SK-MEL-5 (cell line): ENCODE data around the gene TRAF2. TPM values are rescaled to one million over a fixed set of nuclear protein-coding genes. Genes with fewer than 3 reads are reported as not detected.

Experiments
- DNase-seq: peaks from one replicate; pipeline ENCODE4 v3.0.0-alpha.2; 2016; ENCODE audit warnings: low read depth, low spot score
- in situ Hi-C: cut with HindIII; loops from 2 replicates; pipeline ENCODE4 v1.10.0; 2016; ENCODE audit warnings: low sequenced_read_pairs, high pct_unique_total_duplicates, low pct_unique_long_range_greater_than_20kb
- total RNA-seq: library from RNA; depleted of rRNA; stranded (reverse); fragments of >200 nt; shearing (Covaris generic); gene quantifications from 2 replicates; pipeline ENCODE4 v1.2.3, GENCODE V29; 2014

Gene TRAF2
- total RNA-seq, 1 experiment from 2014 or later = 16.4 TPM

DNA sequence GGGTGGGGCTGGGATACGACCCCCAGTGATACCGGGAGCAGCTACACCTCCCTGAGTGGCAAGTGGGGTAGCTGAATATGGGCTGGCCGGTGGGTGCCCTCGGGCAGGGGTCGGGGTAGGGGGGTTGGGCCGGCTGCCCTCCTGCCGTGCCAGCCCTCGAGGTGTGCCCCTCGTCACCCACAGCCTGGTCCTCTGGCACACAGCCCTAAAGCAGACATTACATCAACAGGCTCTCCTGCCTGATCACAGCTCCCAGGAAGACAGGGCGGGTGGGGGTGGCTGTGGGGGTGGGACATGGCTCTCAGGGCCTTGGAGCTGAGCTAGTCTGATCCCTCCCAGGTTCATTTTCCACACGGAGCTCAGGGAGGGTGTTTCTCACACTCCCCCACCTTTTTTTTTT lies 35.0 kb downstream of the TRAF2 start:
- in situ Hi-C loops = no loop called here

GRCh38 chr9:136921718-136922117 lies 35.4 kb downstream of the TRAF2 start:
- no peak for DNase-seq
- in situ Hi-C loops = no loop called here

More for the DNA sequence above, 35.0 kb downstream of the TRAF2 start:
- DNase-seq = no peak

- DNase-seq = no peak
- in situ Hi-C loops = no loop called here
Measured at GRCh38 chr9:136922540-136922939, 36.2 kb downstream of the TRAF2 start.

DNA sequence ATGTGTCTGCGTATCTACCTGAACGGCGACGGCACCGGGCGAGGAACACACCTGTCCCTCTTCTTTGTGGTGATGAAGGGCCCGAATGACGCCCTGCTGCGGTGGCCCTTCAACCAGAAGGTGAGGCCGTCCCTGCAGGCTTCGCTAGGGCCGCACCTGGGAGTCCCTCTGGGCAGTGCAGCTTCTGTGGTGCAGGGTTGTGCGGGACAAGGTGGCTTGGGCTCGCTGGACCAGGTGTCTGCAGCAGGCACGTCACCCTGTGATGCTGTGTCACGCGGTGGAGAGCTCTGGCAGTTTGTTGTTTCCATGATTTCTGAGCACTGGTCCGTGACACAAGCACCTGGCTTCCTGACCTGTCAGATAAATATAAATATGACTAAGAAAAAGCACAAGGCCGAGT lies 37.6 kb downstream of the TRAF2 start:
- DNase-seq = no peak
- in situ Hi-C loops = no loop called here

DNA sequence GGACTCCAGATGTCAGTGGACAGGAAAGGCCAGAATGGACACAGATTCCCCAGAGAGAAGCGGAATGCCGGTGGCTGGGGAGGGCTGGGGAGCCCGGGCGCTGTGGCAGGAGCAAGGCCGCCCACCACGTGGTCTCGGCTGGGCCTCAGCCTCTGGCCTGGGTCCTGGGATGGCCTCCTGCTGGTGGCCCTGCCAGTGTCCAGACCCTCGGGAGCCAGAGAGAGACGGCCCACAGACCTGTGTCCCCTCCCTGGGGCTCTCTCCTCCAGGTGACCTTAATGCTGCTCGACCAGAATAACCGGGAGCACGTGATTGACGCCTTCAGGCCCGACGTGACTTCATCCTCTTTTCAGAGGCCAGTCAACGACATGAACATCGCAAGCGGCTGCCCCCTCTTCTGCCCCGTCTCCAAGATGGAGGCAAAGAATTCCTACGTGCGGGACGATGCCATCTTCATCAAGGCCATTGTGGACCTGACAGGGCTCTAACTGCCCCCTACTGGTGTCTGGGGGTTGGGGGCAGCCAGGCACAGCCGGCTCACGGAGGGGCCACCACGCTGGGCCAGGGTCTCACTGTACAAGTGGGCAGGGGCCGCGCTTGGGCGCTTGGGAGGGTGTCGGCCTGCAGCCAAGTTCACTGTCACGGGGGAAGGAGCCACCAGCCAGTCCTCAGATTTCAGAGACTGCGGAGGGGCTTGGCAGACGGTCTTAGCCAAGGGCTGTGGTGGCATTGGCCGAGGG lies 39.3 kb downstream of the TRAF2 start:
- no peak for DNase-seq
- in situ Hi-C loops = loop anchor here (25.0 kb wide), 2 partner anchors 112 to 113 kb away; partner anchors contain the start of genes ABCA2, FUT7, NPDC1 and RABL6

DNA sequence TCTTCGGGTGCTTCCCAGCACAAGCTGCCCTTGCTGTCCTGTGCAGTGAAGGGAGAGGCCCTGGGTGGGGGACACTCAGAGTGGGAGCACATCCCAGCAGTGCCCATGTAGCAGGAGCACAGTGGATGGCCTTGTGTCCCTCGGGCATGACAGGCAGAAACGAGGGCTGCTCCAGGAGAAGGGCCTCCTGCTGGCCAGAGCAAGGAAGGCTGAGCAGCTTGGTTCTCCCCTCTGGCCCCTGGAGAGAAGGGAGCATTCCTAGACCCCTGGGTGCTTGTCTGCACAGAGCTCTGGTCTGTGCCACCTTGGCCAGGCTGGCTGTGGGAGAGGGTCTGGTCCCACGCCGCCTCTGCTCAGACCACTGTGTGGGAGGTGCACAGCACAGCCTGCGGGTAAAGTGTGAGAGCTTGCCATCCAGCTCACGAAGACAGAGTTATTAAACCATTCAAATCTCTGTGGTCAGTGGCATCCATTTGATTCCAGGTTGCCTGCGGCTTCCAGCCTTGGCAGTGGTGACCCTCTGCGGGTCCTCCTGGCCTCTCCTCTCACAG lies 39.9 kb downstream of the TRAF2 start:
- in situ Hi-C loops = loop anchor here (25.0 kb wide), 2 partner anchors 111 to 114 kb away; partner anchors contain the start of genes ABCA2, FUT7, NPDC1 and RABL6
- peak; percentile 52 for DNase-seq

DNA sequence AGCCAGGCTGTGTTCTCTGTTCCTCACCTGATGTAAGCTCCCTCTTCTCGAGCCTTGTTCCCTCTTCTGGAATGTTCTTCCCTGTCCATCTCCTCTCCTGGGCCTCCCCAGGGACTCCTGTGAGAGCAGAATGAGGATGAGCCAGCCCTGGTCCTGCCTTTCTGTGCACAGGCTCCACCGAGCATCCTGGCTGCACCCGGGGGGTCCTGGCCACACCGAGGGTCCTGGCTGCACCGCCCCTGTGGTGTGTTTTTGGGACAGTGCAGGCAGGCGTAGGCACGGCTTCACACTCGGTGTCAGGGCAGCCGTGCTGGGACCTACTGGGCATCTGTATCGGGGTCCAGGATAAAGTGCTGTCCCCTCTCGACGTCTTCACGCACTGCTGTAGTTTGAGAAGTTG lies 40.4 kb downstream of the TRAF2 start:
- in situ Hi-C loops = loop anchor here (25.0 kb wide), 2 partner anchors 111 to 114 kb away; partner anchors contain the start of genes ABCA2, FUT7, NPDC1 and RABL6
- DNase-seq = no peak

DNA sequence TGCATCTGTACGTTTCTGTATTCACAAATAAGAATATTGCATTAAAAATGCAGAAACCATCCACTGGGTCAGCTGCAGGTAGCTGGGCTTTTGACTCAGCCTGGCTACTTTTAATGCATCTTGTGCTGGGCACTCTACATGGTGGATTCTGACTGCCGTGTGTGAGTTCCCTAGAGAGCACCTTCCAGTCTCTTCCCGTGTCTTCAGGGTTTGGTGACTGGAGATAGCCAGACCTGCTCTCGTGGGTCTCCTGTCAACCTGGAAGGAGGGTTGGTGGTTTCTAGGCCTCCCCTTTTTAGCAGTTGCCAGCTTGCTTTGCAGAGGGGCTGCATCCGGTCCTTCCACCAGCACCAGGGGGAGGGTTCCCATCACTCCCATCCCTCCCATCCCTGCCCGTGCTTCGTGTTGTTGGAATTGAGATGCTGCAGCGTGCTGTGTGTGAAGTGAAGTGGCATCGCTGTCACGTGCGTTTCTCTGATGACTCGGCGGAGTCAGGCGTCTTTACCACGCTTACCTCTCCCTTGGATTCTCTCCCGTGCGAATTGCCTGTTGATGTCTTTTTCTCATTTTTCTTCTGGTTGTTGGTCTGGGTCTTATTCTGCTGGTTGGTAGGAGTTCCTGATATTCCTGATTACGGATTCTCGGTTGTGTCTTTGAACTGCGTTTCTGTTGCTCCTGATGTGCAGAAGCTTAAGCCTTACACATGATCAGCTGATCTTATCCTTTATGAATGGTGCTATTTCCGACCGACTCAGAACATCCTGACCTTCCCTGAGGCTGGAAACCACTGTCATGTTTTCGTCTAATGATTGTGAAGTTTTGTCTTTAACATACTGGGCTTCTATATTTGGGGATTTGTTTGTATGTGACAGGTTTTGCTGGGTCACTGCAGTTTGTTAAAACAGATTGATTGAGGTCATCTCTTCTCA lies 41.3 kb downstream of the TRAF2 start:
- in situ Hi-C loops = loop anchor here (25.0 kb wide), 2 partner anchors 110 to 115 kb away; partner anchors contain the start of genes ABCA2, FUT7, NPDC1 and RABL6
- DNase-seq = peak; percentile 96

DNA sequence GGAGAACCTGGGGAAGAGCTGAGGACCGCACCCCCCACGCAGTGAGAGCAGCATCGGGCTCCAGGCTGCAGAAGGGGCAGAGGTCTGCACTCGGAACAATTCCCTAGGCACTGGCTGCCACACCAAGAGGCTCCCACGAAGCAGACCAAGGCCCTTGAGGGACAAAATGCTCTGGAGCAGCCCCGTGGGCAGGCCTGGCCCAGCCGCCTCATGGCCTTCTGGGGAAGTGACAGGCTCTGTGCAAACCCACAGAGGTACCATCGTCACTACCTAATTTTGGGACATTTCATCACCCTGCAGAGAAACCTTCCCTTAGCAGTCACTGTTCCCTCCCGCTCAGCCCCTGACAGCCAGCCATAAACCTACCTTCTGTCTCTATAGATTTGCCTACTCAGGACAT lies 42.3 kb downstream of the TRAF2 start:
- peak; percentile 28 for DNase-seq
- in situ Hi-C loops = loop anchor here (25.0 kb wide), 2 partner anchors 109 to 116 kb away; partner anchors contain the start of genes ABCA2, FUT7, NPDC1 and RABL6

- DNase-seq = no peak
- in situ Hi-C loops = loop anchor here (25.0 kb wide), 2 partner anchors 107 to 118 kb away; partner anchors contain the start of genes ABCA2, FUT7, NPDC1 and RABL6
Measured at GRCh38 chr9:136930014-136930413, 43.7 kb downstream of the TRAF2 start.

GRCh38 chr9:136931611-136932130 lies 45.4 kb downstream of the TRAF2 start:
- DNase-seq = no peak
- in situ Hi-C loops = loop anchor here (25.0 kb wide), 2 partner anchors 106 to 119 kb away; partner anchors contain the start of genes ABCA2, FUT7, NPDC1 and RABL6

DNA sequence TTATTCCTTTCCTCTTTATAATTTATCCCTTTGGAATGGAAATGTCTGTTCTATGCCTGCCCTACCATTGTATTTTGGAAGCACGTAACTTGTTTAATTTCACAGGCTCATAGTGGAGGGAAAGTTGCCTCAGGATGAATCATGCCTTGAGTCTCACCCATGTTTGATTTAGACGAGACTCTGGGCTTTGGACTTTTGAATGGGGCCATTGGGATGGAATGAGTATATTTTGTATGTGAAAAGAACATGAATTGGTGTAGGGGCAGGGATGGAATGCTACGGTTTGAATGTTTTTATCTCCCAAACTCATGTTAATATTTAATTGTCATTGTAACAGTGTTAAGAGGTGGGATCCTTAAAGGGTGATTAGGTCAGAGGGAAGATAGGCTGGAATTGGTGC lies 48.0 kb downstream of the TRAF2 start:
- no peak for DNase-seq
- in situ Hi-C loops = loop anchor here (25.0 kb wide), 2 partner anchors 103 to 122 kb away; partner anchors contain the start of genes ABCA2, FUT7, NPDC1 and RABL6

DNA sequence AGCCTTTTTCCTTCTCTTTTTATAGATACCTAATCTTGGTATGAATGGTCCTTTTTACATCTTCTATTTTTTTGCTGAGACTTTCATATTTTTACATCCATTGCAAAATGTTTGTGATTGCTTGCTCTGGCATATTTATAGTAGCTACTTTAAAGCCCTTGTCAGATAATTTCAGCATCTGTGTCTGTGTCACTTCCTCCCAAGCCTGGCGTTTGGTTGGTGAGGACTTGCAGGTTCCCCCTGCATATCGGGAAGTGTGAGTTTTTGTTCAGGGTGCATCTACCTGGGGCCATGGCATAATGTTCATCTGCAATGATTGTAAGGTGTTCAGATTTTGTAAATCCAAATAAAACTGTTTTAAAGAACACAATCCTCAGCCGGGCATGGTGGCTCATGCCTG lies 49.3 kb downstream of the TRAF2 start:
- in situ Hi-C loops = loop anchor here (25.0 kb wide), 2 partner anchors 102 to 123 kb away; partner anchors contain the start of genes ABCA2, FUT7, NPDC1 and RABL6

DNA sequence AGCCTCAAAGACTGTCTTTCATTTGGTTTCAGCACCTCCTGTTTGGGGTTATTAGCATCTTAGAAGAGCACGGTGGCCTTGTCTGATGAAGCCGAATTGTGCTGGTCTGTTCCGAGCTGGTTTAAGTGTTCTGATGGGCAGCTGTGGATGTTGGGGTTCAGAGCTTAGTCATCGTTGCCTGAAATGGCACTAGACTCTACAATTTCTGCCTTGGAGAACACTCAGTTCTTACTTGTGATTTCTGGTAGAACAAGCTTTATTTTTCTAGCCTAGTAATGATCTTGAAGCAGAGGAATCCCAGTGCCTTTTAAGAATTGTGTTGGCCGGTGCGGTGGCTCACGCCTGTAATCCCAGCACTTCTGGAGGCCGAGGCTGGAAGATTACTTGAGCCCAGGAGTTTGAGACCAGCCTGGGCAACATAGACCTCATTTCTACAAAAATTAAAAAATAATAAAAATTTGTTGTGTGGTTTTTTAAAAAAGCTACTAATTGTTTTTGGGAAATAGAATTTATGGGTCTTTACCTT lies 50.4 kb downstream of the TRAF2 start:
- in situ Hi-C loops = loop anchor here (25.0 kb wide), 2 partner anchors 101 to 124 kb away; partner anchors contain the start of genes ABCA2, FUT7, NPDC1 and RABL6
- no peak for DNase-seq

More for the DNA sequence above, 49.3 kb downstream of the TRAF2 start:
- no peak for DNase-seq

GRCh38 chr9:136937186-136938001 lies 51.1 kb downstream of the TRAF2 start:
- in situ Hi-C loops = loop anchor here (25.0 kb wide), 2 partner anchors 100 to 125 kb away; partner anchors contain the start of genes ABCA2, FUT7, NPDC1 and RABL6
- no peak for DNase-seq

DNA sequence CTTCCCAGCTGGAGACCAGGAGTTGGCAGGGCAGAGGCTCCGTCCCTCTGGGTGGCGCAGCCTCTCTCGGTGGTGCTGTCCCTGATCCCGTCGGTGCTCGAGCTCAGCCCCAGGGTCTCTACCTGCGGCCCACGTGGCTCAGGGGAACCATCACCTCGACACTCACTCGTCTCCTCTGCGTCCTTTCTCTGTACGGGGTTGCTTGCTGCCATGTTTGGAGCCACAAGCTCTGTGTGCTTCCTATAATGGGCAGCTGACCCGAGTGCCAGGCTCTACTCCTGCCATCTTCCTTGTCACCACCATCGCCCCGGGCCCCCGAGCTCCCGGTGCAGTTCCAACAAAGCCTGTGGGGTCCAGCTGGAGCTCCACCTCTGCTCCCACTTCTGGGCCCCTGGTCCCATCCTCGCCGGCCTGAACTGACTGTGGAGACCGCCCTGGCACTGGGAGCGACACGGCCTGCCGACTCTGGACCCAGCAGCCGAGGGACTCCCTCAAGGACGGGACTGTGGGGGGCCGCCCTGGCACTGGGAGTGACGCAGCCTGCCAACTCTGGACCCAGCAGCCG lies 53.2 kb downstream of the TRAF2 start:
- in situ Hi-C loops = loop anchor here (25.0 kb wide), 2 partner anchors 98 to 127 kb away; partner anchors contain the start of genes ABCA2, FUT7, NPDC1 and RABL6

More for the DNA sequence above, 53.2 kb downstream of the TRAF2 start:
- DNase-seq = no peak
